H9 (cell line): ENCODE measurements around the gene C19orf47. TPM values are rescaled to one million over a fixed set of nuclear protein-coding genes. Genes with fewer than 3 reads are reported as not detected.

Experiments used
- DNase-seq: peaks from one replicate; pipeline ENCODE4 v3.0.0-alpha.2; 2017
- H2AFZ ChIP-seq: one replicate; pipeline ENCODE4 v1.6.1; 2013; ENCODE audit warnings: mild to moderate bottlenecking, low read length, control low read depth, moderate library complexity
- H2AK5ac ChIP-seq: 2 replicates; pipeline ENCODE4 v1.6.1; 2013; ENCODE audit warnings: low read length, control low read depth, mixed read lengths; ENCODE audit not compliant: insufficient read length
- H2BK120ac ChIP-seq: one replicate; pipeline ENCODE4 v1.6.1; 2013; ENCODE audit warnings: low read depth, mild to moderate bottlenecking, low read length, control low read depth, inconsistent platforms; ENCODE audit not compliant: poor library complexity, severe bottlenecking
- H2BK12ac ChIP-seq: 2 replicates; pipeline ENCODE4 v1.6.1; 2013; ENCODE audit warnings: low read length, control low read depth, mixed read lengths, low read depth; ENCODE audit not compliant: insufficient read length
- H2BK15ac ChIP-seq: 2 replicates; pipeline ENCODE4 v1.6.1; 2013; ENCODE audit warnings: low read depth, low read length, control low read depth
- H2BK20ac ChIP-seq: one replicate; pipeline ENCODE4 v1.6.1; 2013; ENCODE audit warnings: low read depth, mild to moderate bottlenecking, low read length, control low read depth, inconsistent platforms; ENCODE audit not compliant: poor library complexity, severe bottlenecking
- H2BK5ac ChIP-seq: 2 replicates; pipeline ENCODE4 v1.6.1; 2013; ENCODE audit warnings: low read length, control low read depth, mixed read lengths; ENCODE audit not compliant: insufficient read length
- H3K14ac ChIP-seq: 2 replicates; pipeline ENCODE4 v1.6.1; 2013; ENCODE audit warnings: low read length, control low read depth; ENCODE audit not compliant: insufficient read depth
- H3K18ac ChIP-seq: 2 replicates; pipeline ENCODE4 v1.6.1; 2013; ENCODE audit warnings: low read depth, mild to moderate bottlenecking, mixed read lengths, low read length, control low read depth; ENCODE audit not compliant: insufficient read length
- H3K23ac ChIP-seq: 2 replicates; pipeline ENCODE4 v1.6.1; 2013; ENCODE audit warnings: low read length, control low read depth, mixed read lengths, low read depth; ENCODE audit not compliant: insufficient read length
- H3K23me2 ChIP-seq: 2 replicates; pipeline ENCODE4 v1.6.1; 2013; ENCODE audit warnings: low read depth, mild to moderate bottlenecking, mixed read lengths, low read length, control low read depth; ENCODE audit not compliant: insufficient read length, poor library complexity, severe bottlenecking
- H3K27ac ChIP-seq: 2 replicates; pipeline ENCODE4 v1.5.1; 2013; ENCODE audit warnings: low read length, control low read depth, mixed read lengths, low read depth; ENCODE audit not compliant: insufficient read length
- H3K27me3 ChIP-seq: 2 replicates; pipeline ENCODE4 v1.6.1; 2013; ENCODE audit warnings: low read length, control low read depth, inconsistent platforms; ENCODE audit not compliant: insufficient read depth
- H3K4ac ChIP-seq: 2 replicates; pipeline ENCODE4 v1.6.1; 2013; ENCODE audit warnings: low read depth, mild to moderate bottlenecking, control low read depth, inconsistent platforms, low read length, moderate library complexity
- H3K4me1 ChIP-seq: 2 replicates; pipeline ENCODE4 v1.6.1; 2013; ENCODE audit warnings: low read length, control low read depth, inconsistent platforms; ENCODE audit not compliant: insufficient read depth
- H3K4me2 ChIP-seq: 2 replicates; pipeline ENCODE4 v1.6.1; 2013; ENCODE audit warnings: low read length, control low read depth, mixed read lengths; ENCODE audit not compliant: insufficient read length, insufficient read depth
- H3K56ac ChIP-seq: 2 replicates; pipeline ENCODE4 v1.6.1; 2013; ENCODE audit warnings: low read depth, mild to moderate bottlenecking, mixed read lengths, low read length, control low read depth; ENCODE audit not compliant: insufficient read length
- H3K79me1 ChIP-seq: 2 replicates; pipeline ENCODE4 v1.6.1; 2013; ENCODE audit warnings: low read depth, mild to moderate bottlenecking, moderate library complexity, low read length, control low read depth, inconsistent platforms; ENCODE audit not compliant: insufficient read depth, poor library complexity, severe bottlenecking
- H3K79me2 ChIP-seq: 2 replicates; pipeline ENCODE4 v1.6.1; 2013; ENCODE audit warnings: low read length, control low read depth, inconsistent platforms; ENCODE audit not compliant: insufficient read depth
- H3K9ac ChIP-seq: 2 replicates; pipeline ENCODE4 v1.6.1; 2013; ENCODE audit warnings: low read length, control low read depth, mixed read lengths; ENCODE audit not compliant: insufficient read length; ENCODE audit errors: extremely low read depth
- H3K9me3 ChIP-seq: one replicate; pipeline ENCODE4 v1.6.1; 2013; ENCODE audit warnings: low read depth, low read length, inconsistent platforms; ENCODE audit not compliant: control insufficient read depth
- H3T11ph ChIP-seq: one replicate; pipeline ENCODE4 v1.6.1; 2013; ENCODE audit warnings: mild to moderate bottlenecking, low read length, control low read depth, inconsistent platforms
- H4K20me1 ChIP-seq: one replicate; pipeline ENCODE4 v1.6.1; 2013; ENCODE audit not compliant: control insufficient read depth, insufficient read length, insufficient read depth
- H4K5ac ChIP-seq: 2 replicates; pipeline ENCODE4 v1.6.1; 2013; ENCODE audit warnings: low read depth, mild to moderate bottlenecking, mixed read lengths, low read length, control low read depth; ENCODE audit not compliant: insufficient read length
- H4K8ac ChIP-seq: replicated peaks from 2 replicates; pipeline ENCODE4 v1.6.1; 2013; ENCODE audit warnings: low read length, control low read depth, mixed read lengths, low read depth; ENCODE audit not compliant: insufficient read length
- H4K91ac ChIP-seq: 2 replicates; pipeline ENCODE4 v1.6.1; 2013; ENCODE audit warnings: low read depth, mild to moderate bottlenecking, moderate library complexity, mixed read lengths, low read length, control low read depth; ENCODE audit not compliant: insufficient read length
- H3K27ac Mint-ChIP-seq, 3 experiments: 2 replicates in 2 of 3; 3 replicates in 1 of 3; pipeline ENCODE4 v1.8.0; 2020 to 2021; ENCODE audit warnings: mixed read lengths in 3 of 3, mild to moderate bottlenecking in 1 of 3, moderate library complexity in 1 of 3
- H3K27me3 Mint-ChIP-seq: 2 replicates; pipeline ENCODE4 v1.8.0; 2021; ENCODE audit warnings: low read depth, mild to moderate bottlenecking, moderate library complexity, mixed read lengths
- H3K36me3 Mint-ChIP-seq, 3 experiments: 2 replicates in 2 of 3; 3 replicates in 1 of 3; pipeline ENCODE4 v1.8.0; 2020 to 2021; ENCODE audit warnings: low read depth in 3 of 3, mixed read lengths in 3 of 3; ENCODE audit not compliant: insufficient read depth in 1 of 3
- H3K4me1 Mint-ChIP-seq, 2 experiments: 2 replicates each; pipeline ENCODE4 v1.8.0; 2020; ENCODE audit warnings: mixed read lengths in 2 of 2
- H3K4me3 Mint-ChIP-seq, 2 experiments: 2 replicates in 1 of 2; 3 replicates in 1 of 2; pipeline ENCODE4 v1.8.0; 2020 to 2021; ENCODE audit warnings: mild to moderate bottlenecking in 2 of 2, mixed read lengths in 2 of 2, moderate library complexity in 1 of 2
- H3K9me3 Mint-ChIP-seq, 2 experiments: 2 replicates in 1 of 2; 3 replicates in 1 of 2; pipeline ENCODE4 v1.8.0; 2020; ENCODE audit warnings: mild to moderate bottlenecking in 2 of 2, mixed read lengths in 2 of 2, moderate library complexity in 1 of 2
- CTCF ChIP-seq: fragments of 200-600 bp; sonication (generic); conservative IDR thresholded peaks from 3 replicates; pipeline ENCODE4 v1.8.0; 2021; ENCODE audit warnings: antibody characterized with exemption, mild to moderate bottlenecking
- WGBS: extraction: QIAGEN DNeasy Blood & Tissue Kit; methylation state at CpG from one replicate; pipeline ENCODE4 v1.1.7; 2013; ENCODE audit warnings: missing lambda C conversion rate, low lambda C conversion rate, mixed read lengths; ENCODE audit not compliant: insufficient read length; ENCODE audit errors: extremely low coverage; 5-methylcytosine and 5-hydroxymethylcytosine counted together
- total RNA-seq: library from RNA; stranded (reverse); gene quantifications from 2 replicates; pipeline ENCODE4 v1.2.1, GENCODE V29; 2021

The C19orf47 gene
- total RNA-seq, 1 experiment from 2014 or later: 19.4 TPM

GRCh38 chr19:40272261-40272660 lies 75.9 kb downstream of the C19orf47 start:
- Histone ChIP-seq H2AFZ (no peak overlapping the region), H3K4me1 (no peaks in the 10 kb centered on the region), H4K5ac (no peak overlapping the region), H3K23ac (no peak overlapping the region), H4K20me1 (no peaks in the 10 kb centered on the region), H3K27me3 (no peaks in the 10 kb centered on the region), H3K79me1 (peaks cover 3% of the 10 kb centered on the region), H2AK5ac (no peak overlapping the region), H3K9me3 (no peaks in the 10 kb centered on the region), H3K56ac (no peak overlapping the region), H3T11ph (no peak overlapping the region), H4K8ac (no peak overlapping the region), H2BK120ac (no peak overlapping the region), H3K4me2 (no peak overlapping the region), H3K18ac (no peak overlapping the region), H2BK12ac (no peak overlapping the region), H3K14ac (no peak overlapping the region), H3K9ac (no peak overlapping the region), H3K79me2 (peaks cover under 1% of the 10 kb centered on the region; the same call in 1 of the 2 replicates), H2BK20ac (no peak overlapping the region), H2BK5ac (no peak overlapping the region), H2BK15ac (no peak overlapping the region), H3K4ac (no peak overlapping the region), H3K23me2 (no peaks in the 10 kb centered on the region), H4K91ac (no peak overlapping the region), H3K27ac (no peak overlapping the region)
- H3K4me1 Mint-ChIP-seq: peaks cover 36 to 45% of the 10 kb centered on the region in 2 experiments
- H3K36me3 Mint-ChIP-seq: peaks cover 3 to 10% (median 5%) of the 10 kb centered on the region in 3 experiments; a peak in 5 of 7 replicates
- DNase-seq: no peak
- peak overlapping the region in 2 of 3 experiments; percentile 37 to 40; a peak in 2 of 7 replicates for H3K27ac Mint-ChIP-seq
- H3K9me3 Mint-ChIP-seq: no peaks in the 10 kb centered on the region
- TF ChIP-seq CTCF: no peak
- no peak overlapping the region for H3K4me3 Mint-ChIP-seq
- no CpG with 5 or more reads among the region's 14 CpGs for WGBS
- H3K27me3 Mint-ChIP-seq: peaks cover 1% of the 10 kb centered on the region; the same call in 1 of the 2 replicates
